ENCODE results near the gene TMPRSS5.
"Not testable (repeated sequence)": the region's sequence is repeated elsewhere in the genome, so short reads cannot be mapped to it uniquely, and the experiment has no call there.

Gene TMPRSS5

DNA sequence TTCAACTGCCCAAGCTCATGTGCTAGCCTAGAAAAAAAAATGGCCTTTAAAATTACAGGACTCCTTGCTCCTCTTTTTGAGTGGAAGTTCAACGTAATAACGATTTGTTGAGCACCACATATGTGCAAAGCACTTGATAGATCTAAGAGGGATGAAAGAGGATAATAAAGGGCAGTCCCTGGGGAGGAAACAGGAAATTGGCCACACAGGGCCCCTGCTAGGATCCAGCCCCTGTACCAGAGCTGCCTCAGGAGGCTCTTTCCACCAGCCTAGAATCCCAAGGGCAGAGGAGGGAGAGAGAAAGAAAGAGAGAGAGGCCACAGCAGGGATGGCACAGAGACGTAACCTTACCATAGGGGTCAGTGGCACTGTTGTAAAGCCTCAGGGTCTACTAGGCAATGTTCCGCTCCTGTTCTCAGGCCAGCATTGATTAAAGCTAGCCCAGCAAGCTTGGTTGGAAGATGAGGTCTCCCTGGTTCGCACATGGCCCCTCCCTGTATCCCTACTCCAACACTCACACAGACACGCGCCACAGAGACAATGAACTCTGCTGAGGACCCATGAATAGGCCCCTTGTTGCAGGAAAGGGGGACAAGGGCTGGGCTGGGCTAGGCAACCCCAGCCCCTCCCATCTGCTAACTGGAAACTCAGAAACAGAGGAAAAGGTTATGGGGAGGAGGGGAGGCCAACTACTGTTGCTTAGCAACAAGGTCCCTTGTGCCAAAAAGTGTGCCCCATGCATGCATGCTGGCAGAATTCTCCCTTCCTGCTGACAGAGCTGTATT, at the start of gene TMPRSS5:
Gene TMPRSS5 (minus strand): TSS at position 438 of the 785 bp plus-strand sequence. CDS start 84 bp downstream, at position 354.
- no peak for DNase-seq (ENCODE audit: low spot score)

DNA sequence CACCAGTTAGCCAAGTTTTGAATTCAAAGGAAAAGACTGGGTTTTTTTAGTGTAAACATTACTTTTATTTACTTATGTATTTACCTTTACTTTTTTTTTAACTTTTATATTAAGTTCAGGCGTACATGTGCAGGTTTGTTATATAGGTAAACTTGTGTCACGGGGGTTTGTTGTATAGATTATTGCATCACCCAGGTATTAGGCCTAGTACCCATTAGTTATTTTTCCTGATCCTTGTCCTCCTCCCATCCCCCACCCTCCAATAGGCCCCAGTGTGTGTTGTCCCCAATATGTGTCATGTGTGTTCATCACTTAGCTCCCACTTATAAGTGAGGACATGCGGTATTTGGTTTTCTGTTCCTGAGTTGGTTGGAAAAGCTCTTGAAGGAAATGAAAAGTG, 46.8 kb upstream of the TMPRSS5 start:
- no peak for DNase-seq (ENCODE audit: low spot score)

DNA sequence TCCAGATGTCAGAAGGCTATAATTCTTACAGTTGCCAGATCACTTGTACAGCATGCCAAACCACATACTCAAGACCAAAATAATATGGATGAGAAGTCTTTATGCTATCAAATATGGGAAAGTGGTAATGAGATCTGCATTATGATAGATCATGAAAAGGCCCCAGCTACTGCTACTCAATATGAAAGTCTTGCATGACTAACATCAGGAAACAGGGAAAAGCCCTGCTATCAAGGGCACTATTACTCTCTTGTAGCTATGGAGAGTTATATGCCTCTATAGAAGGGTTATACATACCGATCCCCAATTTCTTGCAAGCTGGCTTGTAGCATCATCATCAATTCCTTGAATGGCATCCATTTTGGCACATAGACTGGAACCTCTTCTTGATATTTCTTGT, 30.2 kb upstream of the TMPRSS5 start:
- peak; percentile 51 for DNase-seq (ENCODE audit: low spot score)

DNA sequence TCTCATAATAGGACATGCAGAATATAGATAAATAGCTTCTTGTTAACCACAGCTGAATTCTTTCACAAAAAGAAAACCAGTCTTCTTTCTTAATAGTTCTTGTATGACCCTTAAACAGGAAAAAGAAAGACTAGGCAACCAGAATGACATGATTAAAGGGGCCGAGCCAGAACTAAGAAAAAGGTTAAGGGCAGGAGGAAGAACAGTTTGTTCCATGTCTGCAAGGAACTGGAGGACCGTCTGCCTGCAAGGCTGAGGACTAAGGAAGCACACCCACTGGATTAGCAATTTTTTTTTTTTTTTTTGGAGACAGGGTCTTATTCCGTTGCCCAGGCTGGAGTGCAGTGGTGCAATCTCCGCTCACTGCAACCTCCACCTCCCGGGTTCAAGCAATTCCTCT, 26.0 kb upstream of the TMPRSS5 start:
- no peak for DNase-seq (ENCODE audit: low spot score)

DNA sequence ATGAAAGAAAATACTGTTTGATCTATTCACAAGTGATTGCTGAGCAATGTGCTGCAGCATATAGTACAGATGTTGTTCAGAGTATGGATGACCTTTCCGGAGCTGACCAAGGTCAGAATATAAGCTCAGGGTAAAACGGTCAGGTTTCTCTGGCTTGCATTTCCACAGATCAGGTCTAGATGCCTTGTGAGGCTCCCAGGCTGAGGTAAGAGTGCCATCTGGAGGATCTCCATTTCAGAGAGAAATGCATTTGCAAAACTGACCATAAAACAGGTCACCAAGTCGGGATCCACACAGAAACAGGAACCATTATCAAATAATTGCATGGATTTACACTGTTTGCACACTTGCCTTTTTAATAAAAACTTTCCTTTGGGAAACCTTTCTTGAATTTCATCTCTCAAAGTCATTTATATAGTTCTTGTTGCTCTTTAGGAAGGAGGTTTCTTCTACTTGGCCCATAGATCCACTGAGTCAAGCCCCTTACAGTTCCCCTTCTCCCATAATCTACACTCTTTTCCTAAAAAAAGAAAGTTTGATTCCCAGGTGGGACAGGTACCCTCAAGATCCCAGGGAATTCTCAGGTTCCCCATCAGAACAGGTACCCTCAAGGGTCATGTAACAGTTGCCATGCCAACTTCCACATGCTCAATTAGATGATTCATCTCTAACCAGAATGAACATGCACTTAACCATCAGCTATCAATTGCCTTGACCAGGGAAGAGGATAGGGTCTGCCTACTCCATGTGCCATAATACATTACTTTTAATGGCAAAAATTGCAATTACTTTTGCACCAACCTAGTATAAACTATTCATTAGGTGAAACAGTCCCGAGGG, 25.0 kb upstream of the TMPRSS5 start:
- DNase-seq (ENCODE audit: low spot score): peak; percentile 44

DNA sequence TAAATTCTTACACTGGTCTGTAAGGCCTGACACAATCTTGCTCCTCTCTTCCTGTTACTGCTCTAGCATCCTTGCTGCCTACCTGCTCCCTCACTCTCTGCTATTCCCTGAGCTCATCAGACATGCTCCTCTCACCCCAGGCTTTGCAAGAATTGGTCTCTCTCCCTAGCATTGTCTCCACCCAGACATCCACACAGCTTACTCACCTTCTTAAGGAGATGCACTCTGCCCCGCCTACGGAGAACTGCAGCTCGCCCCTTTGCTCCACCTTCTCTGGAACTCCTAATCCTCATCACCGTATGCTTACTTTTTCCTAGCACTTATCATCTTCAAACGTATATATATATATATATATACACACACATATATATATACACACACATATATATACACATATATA, 23.3 kb upstream of the TMPRSS5 start:
- DNase-seq (ENCODE audit: low spot score): no peak

DNA sequence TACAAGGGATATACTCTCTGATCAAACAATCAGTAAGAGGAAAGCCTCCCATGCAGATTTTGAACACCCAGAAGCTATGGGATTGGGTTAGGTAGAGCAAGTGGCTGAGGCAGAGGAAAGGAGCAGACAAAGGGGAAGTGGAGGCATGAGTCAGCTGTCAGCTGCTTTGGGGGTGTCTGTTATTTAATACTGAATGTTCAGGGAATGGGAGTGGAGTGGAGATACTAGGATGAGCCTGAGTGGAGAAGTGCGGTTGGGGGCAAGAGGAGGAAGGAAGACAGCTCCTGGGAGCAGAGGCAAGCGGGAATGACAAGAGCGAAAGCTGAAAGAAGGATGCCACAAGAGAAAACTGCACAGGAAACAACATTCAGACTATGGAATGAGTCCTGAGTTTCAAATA, 22.7 kb upstream of the TMPRSS5 start:
- no peak for DNase-seq (ENCODE audit: low spot score)

DNA sequence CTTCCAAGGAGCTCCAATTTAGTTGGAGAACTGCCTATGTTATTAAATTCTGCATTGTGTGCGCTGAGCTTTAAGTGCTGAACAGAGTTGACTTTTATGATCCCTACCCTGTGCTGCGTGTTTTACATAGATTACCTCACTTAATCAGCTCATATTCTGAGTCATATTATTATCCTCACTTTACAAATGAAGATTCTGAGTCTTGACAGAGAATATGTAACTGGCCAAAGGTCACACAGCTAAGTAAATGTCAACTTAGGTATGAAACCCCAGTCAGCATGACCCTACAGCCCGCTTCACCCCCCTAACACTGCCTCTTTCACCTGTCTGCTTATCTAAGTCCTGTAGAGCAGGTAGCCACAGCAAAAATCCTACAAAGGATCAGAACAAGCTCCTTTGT, 19.8 kb upstream of the TMPRSS5 start:
- DNase-seq (ENCODE audit: low spot score): no peak

DNA sequence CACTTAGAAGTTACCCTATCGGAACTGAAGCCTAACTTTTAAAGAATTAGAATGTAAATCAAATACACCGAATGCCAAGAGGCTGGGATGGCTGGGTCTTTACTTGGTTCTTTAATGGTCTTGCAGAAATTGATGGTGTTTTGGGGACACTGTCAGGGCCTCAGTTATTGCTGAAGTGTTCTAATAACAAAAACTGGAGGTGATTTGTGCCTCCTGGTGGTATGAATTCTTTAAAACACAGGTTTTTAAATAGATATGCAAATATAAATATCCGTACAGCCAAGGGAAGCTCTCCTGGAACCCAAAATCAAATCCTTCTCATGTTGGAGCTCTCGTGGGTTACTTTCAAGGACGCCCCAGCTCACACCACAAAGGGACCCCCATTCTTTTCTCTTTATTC, 19.3 kb upstream of the TMPRSS5 start:
- no peak for DNase-seq (ENCODE audit: low spot score)

DNA sequence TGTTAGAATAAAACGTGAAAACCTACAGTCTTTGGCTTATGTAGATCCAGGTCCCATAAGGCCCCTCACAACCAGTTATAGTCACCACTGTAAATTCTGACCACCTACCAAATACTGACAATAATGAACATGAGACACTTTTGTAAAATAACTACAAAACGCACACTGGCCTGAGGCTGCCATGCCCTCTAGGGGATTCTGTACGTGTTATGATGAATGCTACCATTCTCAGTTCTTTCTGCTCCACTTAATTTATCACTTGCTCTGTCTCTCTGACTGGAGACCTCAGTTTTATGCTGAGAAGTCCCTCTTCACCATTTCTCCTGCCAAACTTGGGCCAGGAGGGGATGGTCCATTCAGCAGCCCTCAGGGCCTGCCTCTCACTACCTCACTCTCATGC, 18.7 kb upstream of the TMPRSS5 start:
- DNase-seq (ENCODE audit: low spot score): no peak

DNA sequence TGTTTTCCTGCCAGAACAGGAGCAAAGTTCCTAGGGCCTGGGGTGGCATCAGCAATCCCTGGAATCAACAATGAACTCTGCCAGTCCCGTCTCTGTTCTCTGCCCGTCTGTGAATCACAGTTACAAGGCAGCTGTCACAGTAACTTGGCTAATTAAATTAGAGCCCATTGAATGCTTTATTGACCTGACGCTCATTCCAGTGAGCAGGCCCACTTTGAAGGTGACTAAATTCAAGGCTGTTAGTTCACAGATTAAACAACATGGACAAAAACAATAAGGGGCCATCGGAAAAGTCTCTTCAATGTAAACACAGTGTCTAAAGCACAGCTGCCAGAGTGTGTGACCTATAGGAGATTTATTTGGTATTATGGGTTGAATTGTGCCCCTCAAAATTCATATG, 17.7 kb upstream of the TMPRSS5 start:
- no peak for DNase-seq (ENCODE audit: low spot score)

DNA sequence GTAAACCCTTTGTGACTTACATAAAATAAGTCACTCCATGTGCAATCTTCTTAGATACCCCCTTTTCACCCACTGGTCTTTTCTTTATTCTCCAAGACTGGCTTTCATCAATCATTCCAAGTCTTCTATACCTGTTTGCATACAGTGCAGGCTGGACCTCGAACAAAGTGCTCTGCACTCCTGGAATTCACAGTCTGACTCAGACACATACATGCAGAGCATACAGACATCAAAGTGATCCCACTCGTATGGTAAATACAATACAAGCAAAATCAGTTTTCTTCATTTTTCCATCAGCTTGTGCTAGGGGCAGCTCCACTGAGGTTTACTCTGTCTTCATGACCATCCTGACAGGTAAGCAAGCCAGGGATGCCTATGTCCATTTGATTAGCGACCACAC, 16.8 kb upstream of the TMPRSS5 start:
- DNase-seq (ENCODE audit: low spot score): no peak

DNA sequence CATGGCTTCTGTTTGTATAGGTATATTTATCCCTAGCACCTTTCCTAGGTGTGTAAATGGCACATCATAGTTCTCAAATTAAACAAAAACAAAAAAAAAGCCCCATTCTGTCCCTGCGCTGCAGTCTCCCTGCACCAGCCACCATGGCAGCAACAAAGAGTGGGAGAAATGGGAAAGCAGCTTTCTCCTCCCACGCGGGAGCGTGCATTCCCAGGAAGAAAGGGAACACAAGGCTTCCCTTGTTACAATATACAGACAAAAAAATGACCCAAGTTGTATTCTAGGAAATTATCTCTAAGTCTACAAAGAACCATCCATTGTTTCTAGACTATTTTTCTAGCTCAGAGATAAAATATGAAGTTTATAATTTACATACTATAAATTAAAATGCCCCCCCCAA, 16.1 kb upstream of the TMPRSS5 start:
- DNase-seq (ENCODE audit: low spot score): no peak

DNA sequence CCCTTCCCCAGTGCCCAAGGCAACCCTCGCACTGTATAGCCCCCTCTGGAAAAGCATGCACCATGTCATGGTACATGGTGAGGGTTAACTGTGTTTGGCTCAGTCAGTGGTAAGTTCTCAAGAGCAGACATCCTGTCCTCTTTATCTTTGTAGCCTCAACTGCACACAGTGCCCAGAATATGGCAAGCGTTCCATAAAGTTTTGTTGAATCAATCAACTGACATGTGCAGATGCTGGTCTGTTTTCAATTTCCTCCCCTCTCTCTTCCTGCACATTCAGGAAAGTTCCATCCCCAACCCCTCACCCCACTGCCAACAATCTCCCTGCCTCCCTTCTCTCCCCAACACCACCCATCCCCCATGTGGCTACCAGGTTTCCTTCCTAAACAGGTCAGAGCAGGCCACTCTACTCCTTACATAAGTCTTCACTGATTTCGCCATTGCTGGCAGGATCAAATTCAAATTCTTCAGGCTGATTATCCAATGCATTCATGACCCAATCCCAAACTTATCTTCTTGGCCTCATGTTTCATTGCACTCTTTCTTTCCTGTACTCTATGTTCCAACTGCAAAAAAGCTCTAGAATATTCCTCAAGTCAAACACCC, 15.5 kb upstream of the TMPRSS5 start:
- DNase-seq (ENCODE audit: low spot score): no peak

DNA sequence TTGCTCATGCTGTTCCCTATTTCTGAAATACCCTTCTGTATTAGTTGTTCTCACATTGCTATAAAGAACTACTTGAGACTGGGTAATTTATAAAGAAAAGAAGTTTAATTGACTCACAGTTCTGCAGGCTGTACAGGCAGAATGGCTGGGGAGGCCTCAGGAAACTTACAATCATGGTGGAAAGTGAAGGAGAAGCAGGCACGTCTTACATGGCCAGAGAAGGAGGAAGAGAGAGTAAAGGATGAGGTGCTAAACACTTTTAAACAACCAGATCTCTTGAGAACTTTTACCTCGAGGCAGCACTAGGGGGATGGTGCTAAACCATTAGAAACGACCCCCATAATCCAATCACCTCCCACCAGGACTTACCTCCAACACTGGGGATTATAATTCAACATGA, 14.4 kb upstream of the TMPRSS5 start:
- not testable (repeated sequence) for DNase-seq (ENCODE audit: low spot score)

DNA sequence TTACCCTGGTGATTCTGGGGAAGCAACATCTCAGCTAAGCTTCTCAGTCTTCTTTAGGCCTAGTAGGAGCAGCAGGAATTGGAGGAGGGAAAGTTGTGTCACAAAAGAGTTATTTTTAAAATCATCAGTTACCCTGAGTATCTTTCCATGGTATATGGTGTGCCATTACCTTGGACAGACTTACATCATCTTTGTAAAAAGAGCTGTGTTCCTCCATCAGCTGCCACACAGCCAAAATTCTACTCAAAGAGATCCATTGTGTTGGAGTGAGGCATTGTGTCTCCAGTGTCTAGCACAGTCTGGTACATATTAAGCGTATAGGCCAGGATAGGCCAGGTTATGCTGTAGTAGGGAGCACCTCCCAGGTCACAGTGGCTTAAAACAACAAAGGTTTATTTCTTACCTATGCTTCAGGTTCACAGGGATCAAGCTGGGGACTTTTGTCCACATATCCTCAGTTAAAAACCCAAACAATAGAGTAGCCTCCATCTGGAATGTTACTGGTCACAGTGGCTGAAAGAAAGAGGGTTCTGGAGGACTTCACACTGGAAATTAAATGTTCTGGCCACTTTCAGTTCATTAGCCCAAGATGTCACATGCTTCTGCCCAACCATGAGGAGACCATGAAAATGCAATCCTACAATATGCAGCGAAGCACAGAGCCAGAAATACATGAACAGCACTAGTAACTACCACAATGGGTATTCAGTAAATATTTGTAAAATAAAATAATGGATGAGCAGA, 9.9 kb upstream of the TMPRSS5 start:
- DNase-seq (ENCODE audit: low spot score): no peak

DNA sequence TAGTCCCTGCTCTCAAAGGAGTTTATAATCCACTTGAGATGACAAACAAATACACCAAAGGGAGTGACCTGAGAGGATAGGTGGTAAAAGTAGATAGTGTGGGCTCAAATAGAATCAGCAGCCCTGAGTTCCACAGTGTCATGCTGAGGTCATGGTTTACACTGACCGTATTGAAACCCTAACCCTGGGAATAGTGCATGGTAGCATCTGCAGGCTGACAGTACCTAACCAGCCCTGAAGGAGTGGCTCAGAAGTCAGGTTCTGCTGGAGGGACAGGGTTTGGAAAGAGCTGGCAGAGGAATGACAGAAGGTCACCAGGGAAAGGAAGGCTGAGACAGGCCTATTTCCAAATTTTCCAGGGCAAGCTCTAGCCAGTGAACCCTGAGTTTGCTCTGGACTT, 9.2 kb upstream of the TMPRSS5 start:
- no peak for DNase-seq (ENCODE audit: low spot score)

DNA sequence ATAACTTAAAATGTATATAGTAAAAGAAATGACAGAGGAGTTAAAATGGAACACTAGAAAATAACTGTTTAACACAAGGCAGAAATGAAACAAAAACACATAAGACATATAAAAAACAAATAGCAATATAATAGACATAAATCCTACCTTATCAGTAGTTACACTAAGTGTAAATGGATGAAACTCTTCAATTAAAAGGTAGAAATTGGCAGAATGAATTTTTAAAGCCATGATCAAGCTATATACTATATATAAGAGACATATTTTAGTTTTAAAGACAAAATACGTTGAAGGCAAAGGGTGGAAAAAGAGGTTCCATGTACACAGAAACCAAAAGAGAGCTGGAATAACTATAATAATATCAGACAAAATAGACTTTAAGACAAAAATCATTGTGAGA, 4.9 kb upstream of the TMPRSS5 start:
- no peak for DNase-seq (ENCODE audit: low spot score)

DNA sequence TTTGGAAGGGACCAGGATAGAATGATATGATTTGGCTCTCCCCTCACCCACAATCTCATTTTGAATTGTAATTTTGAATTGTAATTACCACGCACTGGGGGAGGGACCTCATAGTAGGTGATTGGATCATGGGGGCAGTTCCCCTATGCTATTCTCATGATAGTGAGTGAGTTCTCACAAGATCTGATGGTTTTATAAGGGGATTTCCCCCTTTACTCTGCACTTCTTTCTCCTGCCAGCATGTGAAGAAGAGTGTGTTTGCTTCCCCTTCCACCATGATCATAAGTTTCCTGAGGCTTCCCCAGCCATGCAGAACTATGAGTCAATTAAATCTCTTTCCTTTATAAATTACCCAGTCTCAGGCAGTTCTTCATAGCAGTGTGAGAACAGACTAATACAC, 2.6 kb downstream of the TMPRSS5 start:
- DNase-seq (ENCODE audit: low spot score): not testable (repeated sequence)

DNA sequence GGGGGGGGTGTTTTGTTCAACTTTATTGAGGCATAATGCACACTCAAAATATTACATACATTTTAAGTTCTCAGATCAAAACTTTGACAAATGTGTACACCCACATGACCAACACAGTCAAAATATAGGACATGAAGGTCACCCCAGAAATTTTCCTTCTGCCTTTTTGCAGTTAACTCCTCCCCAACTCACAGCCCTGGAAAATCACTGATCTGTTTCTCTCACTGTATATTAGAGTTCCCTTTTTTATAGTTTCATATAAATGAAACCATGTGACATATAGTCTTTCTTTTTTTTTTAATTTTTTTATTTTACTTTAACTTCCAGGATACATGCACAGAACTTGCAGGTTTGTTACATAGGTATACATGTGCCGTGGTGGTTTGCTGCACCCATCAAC, 4.6 kb downstream of the TMPRSS5 start:
- DNase-seq (ENCODE audit: low spot score): no peak

DNA sequence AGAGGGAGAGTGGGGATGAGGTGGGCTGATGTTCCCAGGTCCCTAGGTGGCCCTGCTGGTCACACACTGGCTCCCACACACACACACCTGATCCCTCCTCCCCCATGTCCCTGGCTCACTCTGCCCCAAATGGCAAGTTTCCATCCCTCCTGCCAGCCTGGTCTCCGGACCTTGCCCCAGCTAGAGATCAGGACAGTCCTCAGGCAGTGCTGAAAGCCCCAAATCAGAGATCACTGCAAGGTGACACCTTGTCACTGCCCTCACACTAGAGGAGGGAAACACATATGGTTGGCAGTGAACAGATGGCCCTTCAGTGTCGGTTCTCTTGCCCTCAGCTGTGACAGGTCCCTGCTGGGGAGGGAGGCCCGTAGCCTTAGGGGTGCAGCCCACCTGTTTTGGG, 7.6 kb downstream of the TMPRSS5 start:
- no peak for DNase-seq (ENCODE audit: low spot score)

DNA sequence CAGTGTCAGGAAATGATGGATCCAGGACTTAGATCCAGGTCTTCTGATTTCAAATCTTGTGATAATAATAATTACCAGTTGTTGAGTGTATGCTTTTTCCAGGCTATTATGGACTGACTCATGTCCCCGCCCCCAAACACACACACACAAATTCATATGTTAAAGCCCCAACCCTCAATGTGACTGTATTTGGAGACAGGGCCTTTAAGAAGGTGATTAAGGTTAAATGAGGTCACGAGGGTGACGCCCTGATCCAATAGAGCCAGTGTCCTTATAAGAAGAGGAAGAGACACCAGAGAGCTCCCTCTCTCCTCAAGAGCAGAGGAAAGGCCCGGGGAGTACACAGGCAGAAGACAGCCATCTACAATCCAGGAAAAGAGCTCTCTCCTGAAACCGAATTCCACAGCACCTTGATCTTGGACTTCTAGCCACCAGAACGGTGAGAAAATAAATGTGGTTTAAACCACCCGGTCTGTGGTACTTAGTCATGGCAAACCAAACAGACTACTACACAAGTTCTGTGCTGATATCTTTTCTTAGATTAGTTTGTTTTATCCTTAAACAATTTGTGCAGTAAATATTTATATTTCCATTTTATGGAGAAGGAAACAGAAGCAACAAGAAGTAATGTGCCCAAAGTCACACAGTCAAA, 8.2 kb downstream of the TMPRSS5 start:
- no peak for DNase-seq (ENCODE audit: low spot score)

Measured in activated CD4-positive, alpha-beta T cell treated with anti-CD3 and anti-CD28 coated beads, Interleukin-2, Interleukin-4, amounts not matched to agents 100 ng/mL and 50 ng/mL, durations not matched to agents 16 hours and 8 hours (primary cell).